SIG-M5 treated with dmso at 0.1 percent for 504 hours (cell line): ENCODE results near the gene BRMS1L.
"Not testable (repeated sequence)": the region's sequence is repeated elsewhere in the genome, so short reads cannot be mapped to it uniquely, and the experiment has no call there.

ENCODE experiments used
- DNase-seq: peaks from one replicate; lab custom pipeline; 2025; ENCODE audit not compliant: unreplicated experiment; lab: John Stamatoyannopoulos, UW

The BRMS1L gene

GRCh38 chr14:35821564-35822411, 4.3 kb upstream of the BRMS1L start:
- peak; percentile 12 for DNase-seq

- DNase-seq = no peak
Measured at GRCh38 chr14:35822501-35822900, 3.6 kb upstream of the BRMS1L start.

- DNase-seq = not testable (repeated sequence)
Measured at GRCh38 chr14:35824446-35825165, 1.5 kb upstream of the BRMS1L start.

DNA sequence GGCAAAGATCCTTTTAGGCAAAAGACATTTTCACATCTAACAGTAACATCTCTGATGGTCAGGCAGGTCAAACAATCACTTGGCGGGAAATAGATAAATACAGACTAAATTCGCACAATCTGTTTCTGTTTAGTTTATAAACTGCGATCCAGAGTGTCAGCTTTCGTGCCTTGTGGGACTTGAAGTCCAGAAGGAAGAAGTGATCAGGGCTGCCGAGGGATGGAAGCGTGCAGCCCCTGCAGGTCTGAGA, 245 bp upstream of the BRMS1L start:
- no peak for DNase-seq

GRCh38 chr14:35826952-35827416, 846 bp downstream of the BRMS1L start:
- DNase-seq = no peak

- no peak for DNase-seq
Measured at GRCh38 chr14:35827678-35828472, 1.7 kb downstream of the BRMS1L start.

- DNase-seq = no peak
Measured at GRCh38 chr14:35829449-35829848, 3.3 kb downstream of the BRMS1L start.

- no peak for DNase-seq
Measured at GRCh38 chr14:35835208-35835982, 9.3 kb downstream of the BRMS1L start.

- not testable (repeated sequence) for DNase-seq
Measured at GRCh38 chr14:35841704-35842103, 15.6 kb downstream of the BRMS1L start.

DNA sequence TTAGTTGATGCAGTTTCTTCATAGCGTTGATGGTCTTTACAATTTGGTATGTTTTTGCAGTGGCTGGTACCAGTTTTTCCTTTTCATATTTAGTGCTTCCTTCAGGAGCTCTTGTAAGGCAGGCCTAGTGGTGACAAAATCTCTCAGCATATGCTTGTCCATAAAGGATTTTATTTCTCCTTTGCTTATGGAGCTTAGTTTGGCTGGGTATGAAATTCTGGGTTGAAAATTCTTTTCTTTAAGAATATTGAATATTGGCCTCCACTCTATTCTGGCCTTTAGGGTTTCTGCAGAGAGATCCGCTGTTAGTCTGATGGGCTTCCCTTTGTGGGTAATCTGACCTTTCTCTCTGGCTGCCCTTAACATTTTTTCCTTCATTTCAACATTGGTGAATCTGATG, 16.1 kb downstream of the BRMS1L start:
- not testable (repeated sequence) for DNase-seq

- no peak for DNase-seq
Measured at GRCh38 chr14:35844494-35844893, 18.4 kb downstream of the BRMS1L start.

DNA sequence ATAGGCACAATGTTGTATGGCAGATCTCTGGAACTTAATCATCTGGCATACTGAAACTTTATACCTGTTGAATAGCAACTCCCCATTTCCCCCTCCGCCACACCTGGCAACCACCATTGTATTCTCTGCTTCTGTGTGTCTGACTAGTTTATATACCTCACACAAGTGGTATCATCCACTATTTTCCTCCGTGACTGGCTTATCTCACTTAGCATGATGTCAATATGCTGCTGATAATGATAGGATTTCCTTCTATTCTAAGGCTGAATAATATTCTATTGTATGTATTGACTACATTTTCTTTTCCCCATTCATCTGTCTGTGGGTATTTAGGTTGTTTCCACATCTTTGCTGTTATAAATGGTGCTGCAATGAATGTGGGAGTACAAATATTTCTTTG, 21.5 kb downstream of the BRMS1L start:
- DNase-seq = no peak

- DNase-seq = no peak
Measured at GRCh38 chr14:35849122-35849521, 23.0 kb downstream of the BRMS1L start.

DNA sequence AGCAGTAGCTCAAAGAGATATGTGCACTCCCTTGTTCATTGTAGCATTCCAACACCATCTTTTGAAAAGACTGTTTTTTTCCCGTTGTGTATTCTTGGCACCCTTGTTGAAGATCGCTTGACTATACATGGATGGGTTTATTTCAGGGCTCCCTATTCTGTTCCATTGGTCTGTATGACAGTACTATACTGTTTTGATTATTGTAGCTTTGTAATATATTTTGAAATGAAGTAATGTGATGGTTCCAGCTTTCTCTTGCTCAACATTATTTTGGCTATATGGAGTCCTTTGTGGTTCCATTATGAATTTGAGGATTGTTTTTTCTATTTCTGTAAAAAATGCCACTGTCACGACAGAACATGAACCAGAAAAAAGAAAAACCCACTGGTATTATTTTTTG, 25.7 kb downstream of the BRMS1L start:
- DNase-seq = no peak

GRCh38 chr14:35853225-35853624, 27.1 kb downstream of the BRMS1L start:
- DNase-seq = no peak

GRCh38 chr14:35854696-35855270, 28.6 kb downstream of the BRMS1L start:
- DNase-seq = no peak

DNA sequence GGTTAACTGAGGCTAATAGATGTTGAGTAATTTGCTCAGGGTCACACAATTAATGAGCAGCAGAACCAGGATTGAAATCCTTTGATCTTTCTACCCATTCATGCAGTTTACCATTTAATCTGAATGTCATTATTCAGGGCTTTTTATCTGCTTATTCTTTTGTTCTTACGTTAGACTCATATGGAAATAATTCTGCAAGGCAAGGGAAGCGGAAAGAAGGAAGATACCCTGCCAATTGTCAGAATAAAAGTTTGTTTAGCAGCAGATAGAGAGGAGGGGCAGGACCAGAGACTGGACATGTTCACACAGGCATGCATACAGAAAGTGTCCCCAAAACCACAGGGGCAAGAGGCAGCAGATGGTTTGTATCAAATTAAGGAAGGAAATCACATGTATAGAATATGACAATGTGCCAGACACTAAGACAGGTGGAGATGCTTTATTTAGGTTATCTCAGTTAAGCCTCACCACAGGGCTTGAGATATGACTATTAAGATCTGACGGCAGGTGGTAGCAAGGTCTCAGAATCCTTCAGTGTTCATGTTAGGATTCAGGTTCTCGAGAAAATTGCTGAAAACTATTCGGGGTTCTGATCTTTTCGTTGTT, 29.8 kb downstream of the BRMS1L start:
- DNase-seq = no peak

DNA sequence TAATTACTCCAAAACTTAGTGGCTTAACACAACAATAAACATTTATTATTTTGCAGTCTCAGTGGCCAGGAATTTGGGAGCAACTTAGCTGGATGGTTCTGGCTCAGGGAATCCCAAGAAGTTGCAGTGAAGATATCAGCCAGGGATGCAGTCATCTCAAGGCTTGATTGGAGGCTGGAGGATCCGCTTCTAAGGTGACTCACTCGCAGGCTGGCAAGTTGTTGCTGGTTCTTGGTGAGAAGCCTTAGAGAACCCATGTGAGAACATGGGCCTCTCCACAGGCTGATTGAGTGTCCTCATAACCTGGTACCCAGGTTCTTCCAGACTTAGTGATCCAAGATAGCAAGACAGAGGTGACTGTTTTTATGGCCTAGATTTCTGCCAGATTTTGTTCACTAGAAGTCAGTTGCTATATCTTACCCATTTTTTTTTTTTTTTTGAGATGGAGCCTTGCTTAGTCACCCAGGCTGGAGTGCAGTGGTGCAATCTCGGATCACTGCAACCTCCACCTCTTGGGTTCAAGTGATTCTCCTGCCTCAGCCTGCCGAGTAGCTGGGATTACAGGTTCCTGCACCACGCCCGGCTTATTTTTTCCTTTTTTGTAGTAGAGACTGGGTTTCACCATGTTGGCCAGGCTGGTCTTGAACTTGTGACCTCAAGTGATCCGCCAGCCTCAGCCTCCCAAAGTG, 32.5 kb downstream of the BRMS1L start:
- no peak for DNase-seq

DNA sequence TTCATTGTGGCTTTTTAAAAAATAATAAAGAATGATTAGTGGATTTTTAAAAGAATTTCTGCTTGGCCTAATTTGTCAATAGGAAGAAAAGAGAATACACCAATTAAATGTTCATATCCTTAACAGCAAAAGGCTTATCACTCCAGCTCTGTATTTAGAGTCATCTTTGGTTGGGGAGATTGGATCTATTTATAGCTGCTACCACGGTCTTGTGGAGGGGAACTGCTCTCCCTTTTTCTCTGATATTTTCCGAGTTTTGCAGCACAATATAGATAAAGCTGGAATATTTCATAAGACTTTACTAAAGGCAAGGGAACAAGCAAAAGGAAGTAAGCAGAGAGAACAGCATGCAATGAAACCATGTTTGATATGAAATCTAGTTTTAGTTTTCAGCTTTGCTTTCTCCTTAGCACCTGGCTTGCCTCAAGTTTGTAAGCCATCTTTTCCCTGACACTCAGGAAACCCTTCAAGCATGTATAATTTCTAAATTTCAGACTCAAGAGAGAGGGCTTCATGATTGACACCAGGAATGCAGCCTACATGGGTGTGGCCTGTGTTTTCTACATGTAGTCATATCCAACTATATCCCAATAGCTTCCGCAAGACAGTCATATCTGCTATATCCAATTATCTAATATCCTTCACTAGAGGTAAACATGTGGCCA, 35.2 kb downstream of the BRMS1L start:
- no peak for DNase-seq
